SU-DHL-6 (cell line): ENCODE data around the gene ACSF3.

Experiments
- H2AFZ ChIP-seq: fragments of 200-600 bp; sonication (generic); 2 replicates; pipeline ENCODE4 v1.6.1; 2014; ENCODE audit warnings: low read depth, mild to moderate bottlenecking, moderate library complexity, mixed read lengths, antibody characterized with exemption, low read length; ENCODE audit not compliant: severe bottlenecking
- H3F3A ChIP-seq: fragments of 200-600 bp; shearing (Covaris generic); 2 replicates; pipeline ENCODE4 v1.6.0; 2016; ENCODE audit warnings: antibody characterized with exemption, mild to moderate bottlenecking; ENCODE audit not compliant: insufficient read depth
- H3K27ac ChIP-seq: fragments of 200-600 bp; sonication (generic); 2 replicates; pipeline ENCODE4 v1.5.1; 2016; ENCODE audit warnings: low read depth, mild to moderate bottlenecking, low read length, moderate library complexity, mixed read lengths
- H3K27me3 ChIP-seq: fragments of 200-600 bp; sonication (generic), shearing (Covaris generic); 2 replicates; pipeline ENCODE4 v1.6.0; 2014; ENCODE audit warnings: mild to moderate bottlenecking, low read length
- H3K36me3 ChIP-seq: fragments of 200-600 bp; sonication (generic); 2 replicates; pipeline ENCODE4 v1.6.1; 2014; ENCODE audit warnings: mild to moderate bottlenecking, low read length, mixed read lengths
- H3K4me2 ChIP-seq: fragments of 300-600, 200-600 bp; shearing (Covaris generic), sonication (generic); 2 replicates; pipeline ENCODE4 v1.6.0; 2014; ENCODE audit warnings: low read length, low read depth, mild to moderate bottlenecking; ENCODE audit not compliant: poor library complexity, severe bottlenecking
- H3K4me3 ChIP-seq: fragments of 200-600 bp; sonication (generic); 2 replicates; pipeline ENCODE4 v1.5.1; 2014; ENCODE audit warnings: antibody characterized with exemption, low read length, mild to moderate bottlenecking, mixed read lengths; ENCODE audit not compliant: insufficient read depth, poor library complexity, severe bottlenecking
- H3K79me2 ChIP-seq: fragments of 200-600 bp; sonication (generic); 2 replicates; pipeline ENCODE4 v1.6.1; 2014; ENCODE audit warnings: mild to moderate bottlenecking, low read length, moderate library complexity; ENCODE audit not compliant: insufficient read depth
- H3K9ac ChIP-seq: fragments of 200-600 bp; sonication (generic); 2 replicates; pipeline ENCODE4 v1.7.0; 2014; ENCODE audit warnings: mild to moderate bottlenecking, low read length
- H3K9me2 ChIP-seq: fragments of 200-600 bp; sonication (generic); replicated peaks from 2 replicates; pipeline ENCODE4 v1.6.1; 2014; ENCODE audit warnings: low read length; ENCODE audit not compliant: insufficient read depth
- H3K9me3 ChIP-seq: fragments of 200-600 bp; sonication (generic); 2 replicates; pipeline ENCODE4 v1.6.1; 2014; ENCODE audit warnings: low read length, mixed read lengths; ENCODE audit not compliant: insufficient read depth
- H4K20me1 ChIP-seq: fragments of 200-600 bp; sonication (generic); 2 replicates; pipeline ENCODE4 v1.6.1; 2014; ENCODE audit warnings: low read depth, mild to moderate bottlenecking, antibody characterized with exemption, low read length, moderate library complexity, mixed read lengths
- EZH2phosphoT487 ChIP-seq: fragments of 200-600 bp; sonication (generic), shearing (Covaris generic); conservative IDR thresholded peaks from 2 replicates; pipeline ENCODE4 v1.6.1; 2018; ENCODE audit warnings: mild to moderate bottlenecking, antibody characterized with exemption, low read length, moderate library complexity, mixed read lengths
- TF ChIP-seq, protein P1 (sequence below): fragments of 200-600 bp; sonication (generic); IDR thresholded peaks from one replicate; pipeline ENCODE4 v1.5.1; 2017; ENCODE audit warnings: antibody characterized with exemption, mild to moderate bottlenecking, low read length, moderate library complexity; ENCODE audit not compliant: insufficient read depth, poor library complexity, severe bottlenecking

The ACSF3 gene

DNA sequence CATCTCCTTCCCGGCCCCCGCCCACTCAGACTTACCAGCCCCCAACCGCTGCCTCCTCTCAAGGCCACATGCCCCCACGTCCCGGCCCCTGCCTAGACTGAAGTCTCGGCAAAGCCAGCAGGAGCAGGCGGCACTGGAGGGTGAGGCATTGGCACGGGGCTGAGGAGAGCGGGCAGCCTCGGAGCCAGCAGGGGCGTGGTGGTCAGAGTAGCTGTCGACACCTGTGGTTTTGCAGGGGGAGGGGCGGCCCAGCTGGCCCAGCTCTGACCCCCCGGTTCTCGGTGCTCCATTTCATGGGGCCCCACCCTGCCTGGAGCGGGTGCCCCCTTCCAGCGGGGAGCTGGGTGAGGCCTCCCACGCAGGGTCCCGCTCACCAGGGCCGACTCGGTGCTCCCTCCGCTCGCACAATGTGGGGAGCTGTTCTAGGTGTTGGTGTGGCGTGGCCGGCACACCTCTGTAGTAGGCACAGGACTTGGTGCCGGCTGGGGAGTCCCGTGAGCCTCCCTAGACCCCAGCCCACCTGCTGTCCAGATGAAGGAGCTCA is 82.6 kb downstream of the ACSF3 start:
- Histone ChIP-seq H3K36me3 (no peaks in the 10 kb centered on the region), H3K27me3 (no peaks in the 10 kb centered on the region), H3K9me3 (no peaks in the 10 kb centered on the region), H3K4me2 (no peak overlapping the region), H3K9me2 (no peaks in the 10 kb centered on the region), H2AFZ (no peak overlapping the region), H3K4me3 (no peak overlapping the region), H3K27ac (no peak overlapping the region), H3K9ac (no peak overlapping the region), H3K79me2 (no peaks in the 10 kb centered on the region), H3F3A (no peaks in the 10 kb centered on the region), H4K20me1 (no peaks in the 10 kb centered on the region)
- TF ChIP-seq, protein P1, sequence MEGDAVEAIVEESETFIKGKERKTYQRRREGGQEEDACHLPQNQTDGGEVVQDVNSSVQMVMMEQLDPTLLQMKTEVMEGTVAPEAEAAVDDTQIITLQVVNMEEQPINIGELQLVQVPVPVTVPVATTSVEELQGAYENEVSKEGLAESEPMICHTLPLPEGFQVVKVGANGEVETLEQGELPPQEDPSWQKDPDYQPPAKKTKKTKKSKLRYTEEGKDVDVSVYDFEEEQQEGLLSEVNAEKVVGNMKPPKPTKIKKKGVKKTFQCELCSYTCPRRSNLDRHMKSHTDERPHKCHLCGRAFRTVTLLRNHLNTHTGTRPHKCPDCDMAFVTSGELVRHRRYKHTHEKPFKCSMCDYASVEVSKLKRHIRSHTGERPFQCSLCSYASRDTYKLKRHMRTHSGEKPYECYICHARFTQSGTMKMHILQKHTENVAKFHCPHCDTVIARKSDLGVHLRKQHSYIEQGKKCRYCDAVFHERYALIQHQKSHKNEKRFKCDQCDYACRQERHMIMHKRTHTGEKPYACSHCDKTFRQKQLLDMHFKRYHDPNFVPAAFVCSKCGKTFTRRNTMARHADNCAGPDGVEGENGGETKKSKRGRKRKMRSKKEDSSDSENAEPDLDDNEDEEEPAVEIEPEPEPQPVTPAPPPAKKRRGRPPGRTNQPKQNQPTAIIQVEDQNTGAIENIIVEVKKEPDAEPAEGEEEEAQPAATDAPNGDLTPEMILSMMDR: no peak
- no peak for TF ChIP-seq EZH2phosphoT487

DNA sequence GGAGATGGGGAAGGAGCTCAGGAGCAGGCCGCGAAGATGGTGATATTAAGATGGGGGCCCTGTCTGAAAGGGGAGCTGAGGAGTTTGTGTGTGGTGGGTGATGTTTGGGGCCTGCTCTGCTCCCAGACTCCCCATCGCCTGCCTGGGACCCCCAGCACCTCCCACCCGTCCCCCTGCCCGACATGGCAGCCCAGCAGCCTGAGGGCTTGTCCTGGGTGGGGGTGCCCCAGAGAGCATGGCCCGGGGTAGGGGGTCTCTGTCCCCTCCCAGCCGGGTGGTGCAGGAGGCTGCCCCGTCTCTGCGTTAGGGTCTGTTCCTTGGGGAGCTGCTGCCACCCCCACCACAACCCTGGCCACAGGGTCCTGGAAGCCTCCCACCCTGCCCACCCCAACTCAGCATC is 83.1 kb downstream of the ACSF3 start:
- no peak overlapping the region for H3K27ac ChIP-seq
- no peaks in the 10 kb centered on the region for H3K36me3 ChIP-seq
- H3K9ac ChIP-seq: no peak overlapping the region
- H3K9me3 ChIP-seq: no peaks in the 10 kb centered on the region
- no peaks in the 10 kb centered on the region for H3K79me2 ChIP-seq
- no peak overlapping the region for H3K4me2 ChIP-seq
- H3K27me3 ChIP-seq: no peaks in the 10 kb centered on the region
- H3K9me2 ChIP-seq: no peaks in the 10 kb centered on the region
- no peak overlapping the region for H2AFZ ChIP-seq
- no peaks in the 10 kb centered on the region for H3F3A ChIP-seq
- H4K20me1 ChIP-seq: no peaks in the 10 kb centered on the region
- no peak for TF ChIP-seq EZH2phosphoT487
- TF ChIP-seq, protein P1: no peak
- no peak overlapping the region for H3K4me3 ChIP-seq

DNA sequence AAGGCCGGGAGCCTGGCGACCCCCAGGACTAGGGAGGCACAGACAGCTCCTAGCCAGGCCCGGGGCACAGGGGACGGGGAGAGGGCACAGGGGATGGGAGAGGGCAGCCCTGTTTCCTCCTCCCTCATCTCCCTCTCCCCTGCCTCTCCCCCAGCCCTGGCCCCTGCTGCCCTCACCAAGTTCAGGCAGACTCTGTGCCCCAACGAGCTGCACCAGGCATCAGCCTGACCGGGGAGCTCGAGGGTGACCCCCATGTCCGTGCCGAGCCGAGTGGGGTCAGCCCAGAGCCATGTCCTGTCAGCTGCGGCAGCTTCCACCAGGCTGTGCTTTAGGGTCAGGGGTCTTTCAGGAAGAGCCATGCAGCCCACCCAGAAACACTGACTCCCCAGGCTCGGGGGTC is 83.8 kb downstream of the ACSF3 start:
- no peaks in the 10 kb centered on the region for H4K20me1 ChIP-seq
- TF ChIP-seq, protein P1: no peak
- no peak for TF ChIP-seq EZH2phosphoT487
- H3K36me3 ChIP-seq: no peaks in the 10 kb centered on the region
- no peak overlapping the region for H3K4me3 ChIP-seq
- H3K27me3 ChIP-seq: no peaks in the 10 kb centered on the region
- H3K9ac ChIP-seq: no peak overlapping the region
- H3K4me2 ChIP-seq: no peak overlapping the region
- no peaks in the 10 kb centered on the region for H3K9me2 ChIP-seq
- no peak overlapping the region for H3K27ac ChIP-seq
- H3F3A ChIP-seq: no peaks in the 10 kb centered on the region
- no peaks in the 10 kb centered on the region for H3K79me2 ChIP-seq
- H3K9me3 ChIP-seq: no peaks in the 10 kb centered on the region
- H2AFZ ChIP-seq: no peak overlapping the region
